Stimulated activated CD8-positive, alpha-beta memory T cell treated with anti-CD3 and anti-CD28 coated beads, Interleukin-15, amount 100 ng/mL, for 4 hours (primary cell): ENCODE results near the gene DPEP1.

Experiments used
- DNase-seq, 2 donors: peaks; one replicate each; pipeline ENCODE4 v3.0.0-alpha.2; 2020; ENCODE audit warnings: low read depth in 2 of 2

DPEP1 gene

DNA sequence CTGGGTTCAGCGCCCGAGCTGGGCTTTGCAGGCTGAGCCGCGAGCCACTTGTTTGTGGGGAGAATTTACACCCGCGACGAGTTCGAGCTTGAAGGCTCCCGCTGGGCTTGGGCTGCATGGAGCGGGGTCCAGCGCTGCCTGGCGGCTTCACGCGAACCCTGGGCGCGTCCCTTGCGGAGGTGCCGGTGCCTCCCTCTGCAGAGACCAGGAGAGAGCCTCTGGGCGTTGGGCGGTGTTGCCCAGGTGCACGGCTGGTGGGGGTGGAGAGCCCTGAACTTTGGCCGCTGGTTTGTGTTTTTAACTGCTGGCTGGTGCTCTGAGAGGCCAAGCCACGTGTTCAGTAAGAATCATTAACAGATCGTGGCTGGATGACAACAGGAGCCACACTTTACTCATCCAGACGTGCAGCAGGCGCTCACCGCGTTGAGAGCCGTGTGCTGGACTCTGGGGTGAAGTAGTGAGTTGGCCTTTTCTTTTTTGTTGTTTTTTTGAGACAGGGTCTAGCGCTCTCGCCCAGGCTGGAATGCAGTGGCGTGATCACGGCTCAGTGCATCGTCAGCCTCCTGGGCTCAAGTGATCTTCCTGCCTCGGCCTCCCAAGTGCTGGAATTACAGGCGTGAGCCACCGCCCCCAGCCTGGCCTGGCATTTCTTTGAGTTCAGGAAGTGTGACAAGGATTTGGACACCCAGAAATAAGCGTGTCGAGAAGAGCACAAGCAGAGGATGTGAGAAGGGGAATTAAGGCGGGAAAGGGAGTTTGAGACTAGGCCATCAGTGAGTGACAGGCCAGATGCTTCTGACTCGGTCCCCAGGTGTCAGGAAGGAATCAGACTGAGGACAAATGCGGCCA is 73.9 kb downstream of the DPEP1 start:
- no peak for DNase-seq
